ENCODE results near the gene MCM3AP. TPM values are rescaled to one million over a fixed set of nuclear protein-coding genes. Genes with fewer than 3 reads are reported as not detected.

Gene MCM3AP
- total and polyA plus RNA-seq, 7 donors, result 16.9 to 92.8 (median 48.9) TPM

DNA sequence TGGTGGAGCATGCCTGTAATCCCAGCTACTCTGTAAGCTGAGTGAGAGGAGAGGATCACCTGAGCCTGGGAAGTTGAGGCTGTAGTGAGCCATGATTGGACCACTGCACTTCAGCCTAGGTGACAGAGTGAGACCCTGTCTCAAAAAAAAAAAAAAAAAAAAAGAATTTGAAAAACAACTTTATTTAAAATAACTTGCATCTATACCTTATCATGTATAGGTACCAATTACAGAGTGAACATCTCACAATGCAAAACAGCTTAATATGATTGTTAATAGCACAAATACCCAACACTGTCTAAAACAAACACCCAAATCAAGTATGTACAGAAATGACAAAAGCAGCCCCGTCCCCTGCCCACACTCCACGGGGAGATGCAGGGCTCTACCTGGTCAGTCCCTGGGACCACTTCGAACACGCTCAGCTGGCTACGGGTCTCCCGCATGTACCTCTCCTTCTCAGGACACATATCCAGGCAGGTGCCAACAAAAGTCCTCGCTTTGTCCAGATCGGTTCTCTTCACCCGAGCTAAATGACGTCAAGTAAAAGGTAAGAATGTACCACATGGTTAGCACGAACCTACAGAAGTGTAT lies 10.5 kb downstream of the MCM3AP start:
- no peak for DNase-seq
- H3K36me3 ChIP-seq, result peaks cover 48 to 100% (median 88%) of the 10 kb centered on the region in 4 donors
- TF ChIP-seq POLR2A (IDR thresholded peaks at IDR 0.05) (no peak), POLR2AphosphoS5 (IDR thresholded peaks at IDR 0.05) (no peak), EP300 (IDR thresholded peaks at IDR 0.05) (no peak)
- TF ChIP-seq, protein P1, sequence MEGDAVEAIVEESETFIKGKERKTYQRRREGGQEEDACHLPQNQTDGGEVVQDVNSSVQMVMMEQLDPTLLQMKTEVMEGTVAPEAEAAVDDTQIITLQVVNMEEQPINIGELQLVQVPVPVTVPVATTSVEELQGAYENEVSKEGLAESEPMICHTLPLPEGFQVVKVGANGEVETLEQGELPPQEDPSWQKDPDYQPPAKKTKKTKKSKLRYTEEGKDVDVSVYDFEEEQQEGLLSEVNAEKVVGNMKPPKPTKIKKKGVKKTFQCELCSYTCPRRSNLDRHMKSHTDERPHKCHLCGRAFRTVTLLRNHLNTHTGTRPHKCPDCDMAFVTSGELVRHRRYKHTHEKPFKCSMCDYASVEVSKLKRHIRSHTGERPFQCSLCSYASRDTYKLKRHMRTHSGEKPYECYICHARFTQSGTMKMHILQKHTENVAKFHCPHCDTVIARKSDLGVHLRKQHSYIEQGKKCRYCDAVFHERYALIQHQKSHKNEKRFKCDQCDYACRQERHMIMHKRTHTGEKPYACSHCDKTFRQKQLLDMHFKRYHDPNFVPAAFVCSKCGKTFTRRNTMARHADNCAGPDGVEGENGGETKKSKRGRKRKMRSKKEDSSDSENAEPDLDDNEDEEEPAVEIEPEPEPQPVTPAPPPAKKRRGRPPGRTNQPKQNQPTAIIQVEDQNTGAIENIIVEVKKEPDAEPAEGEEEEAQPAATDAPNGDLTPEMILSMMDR (IDR thresholded peaks at IDR 0.05), result no peak
- intact Hi-C loops (cut with DNase I), result no loop called here
- H3K4me1 ChIP-seq, result no peaks in the 10 kb centered on the region
- H3K27me3 ChIP-seq, result no peaks in the 10 kb centered on the region
- no peak overlapping the region for H3K4me3 ChIP-seq
- H3K27ac ChIP-seq, result no peak overlapping the region
- 95 to 98% methylated on average over 11 of the region's 11 CpGs for WGBS, 2 donors
- no peaks in the 10 kb centered on the region for H3K9me3 ChIP-seq

DNA sequence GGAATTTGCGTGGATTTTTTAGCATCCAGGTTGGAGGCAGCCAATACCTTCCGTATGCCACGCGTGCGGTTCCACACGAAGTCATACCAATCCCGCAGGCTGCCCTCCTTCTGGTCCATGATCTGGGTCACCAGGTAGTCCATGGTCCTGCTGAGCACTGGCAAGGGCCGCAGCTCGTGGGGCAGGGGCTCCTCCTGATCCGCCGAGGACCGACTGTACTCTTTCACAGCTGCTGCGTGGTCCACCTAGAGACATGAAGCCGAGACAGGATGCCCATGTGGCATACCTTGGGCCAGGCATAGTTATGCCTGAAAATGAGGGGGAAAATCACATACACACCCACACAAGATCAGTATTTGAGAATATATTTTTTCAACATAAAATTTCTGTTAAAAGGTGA lies 12.1 kb downstream of the MCM3AP start:
- H3K36me3 ChIP-seq, result peaks cover 49 to 100% (median 88%) of the 10 kb centered on the region in 4 donors
- 97% methylated on average over 14 of the region's 14 CpGs for WGBS, 2 donors

DNA sequence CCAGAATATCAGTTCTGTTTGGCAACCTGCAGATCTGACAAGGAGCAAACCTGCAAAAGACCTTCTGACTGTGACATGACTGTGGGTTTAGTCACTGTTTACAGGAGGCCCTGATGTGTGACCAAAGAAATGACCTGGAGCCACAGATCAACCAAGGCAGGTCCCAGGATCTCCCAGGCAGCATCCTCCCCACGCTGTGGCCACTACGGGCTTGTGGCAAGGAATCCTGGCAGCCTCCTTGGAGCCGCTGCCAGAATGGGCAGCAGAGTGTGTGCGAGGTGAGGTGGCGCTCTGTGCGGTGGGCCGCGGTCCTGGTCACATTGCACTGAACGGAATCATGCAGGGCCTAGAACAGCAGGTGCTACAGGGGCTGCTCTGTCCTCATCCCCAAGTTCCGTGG lies 15.9 kb downstream of the MCM3AP start:
- Histone ChIP-seq H3K36me3 (peaks cover 60 to 100% (median 86%) of the 10 kb centered on the region in 4 donors), H3K4me3 (no peak overlapping the region), H3K9me3 (no peaks in the 10 kb centered on the region), H3K4me1 (no peaks in the 10 kb centered on the region), H3K27me3 (no peaks in the 10 kb centered on the region), H3K27ac (no peak overlapping the region)
- no peak for TF ChIP-seq POLR2AphosphoS5 (IDR thresholded peaks at IDR 0.05)
- TF ChIP-seq, protein P1 (IDR thresholded peaks at IDR 0.05), result no peak
- no peak for TF ChIP-seq POLR2A (IDR thresholded peaks at IDR 0.05)
- TF ChIP-seq EP300 (IDR thresholded peaks at IDR 0.05), result no peak
- no peak for DNase-seq
- WGBS, 2 donors, result 97 to 98% methylated on average over 10 of the region's 10 CpGs
- intact Hi-C loops (cut with DNase I), result no loop called here

More for the DNA sequence above, 12.1 kb downstream of the MCM3AP start:
- no peak for TF ChIP-seq POLR2A (IDR thresholded peaks at IDR 0.05)
- TF ChIP-seq EP300 (IDR thresholded peaks at IDR 0.05), result no peak
- no peak for TF ChIP-seq POLR2AphosphoS5 (IDR thresholded peaks at IDR 0.05)
- TF ChIP-seq, protein P1 (IDR thresholded peaks at IDR 0.05), result no peak
- no peak overlapping the region for H3K4me3 ChIP-seq
- DNase-seq, result no peak
- H3K9me3 ChIP-seq, result no peaks in the 10 kb centered on the region
- no peaks in the 10 kb centered on the region for H3K4me1 ChIP-seq
- intact Hi-C loops (cut with DNase I), result no loop called here
- H3K27me3 ChIP-seq, result no peaks in the 10 kb centered on the region
- no peak overlapping the region for H3K27ac ChIP-seq

DNA sequence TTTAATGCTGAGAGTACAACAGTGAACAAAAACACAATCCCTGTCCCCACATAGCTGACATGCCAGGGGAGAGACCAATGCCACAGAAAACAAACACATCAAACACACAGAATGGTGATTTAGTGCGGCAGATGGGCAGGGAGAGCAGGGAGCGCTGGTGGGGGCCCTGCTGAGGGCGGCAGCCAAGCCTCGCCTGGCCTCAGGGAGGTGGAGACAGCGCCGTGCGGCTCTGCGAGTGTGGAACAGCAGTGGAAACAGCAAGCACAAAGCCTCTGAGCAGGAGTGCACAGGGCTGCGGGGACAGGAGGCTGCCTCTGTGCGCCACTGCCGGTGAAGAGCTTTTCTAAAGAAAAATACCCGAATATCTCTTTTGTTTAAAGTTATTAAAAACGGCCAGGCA lies 17.0 kb downstream of the MCM3AP start:
- 94 to 97% methylated on average over 13 of the region's 13 CpGs for WGBS, 2 donors
- DNase-seq, result no peak
- H3K4me3 ChIP-seq, result no peak overlapping the region
- no peak overlapping the region for H3K27ac ChIP-seq
- no peaks in the 10 kb centered on the region for H3K9me3 ChIP-seq
- peaks cover 59 to 100% (median 81%) of the 10 kb centered on the region in 4 donors for H3K36me3 ChIP-seq
- TF ChIP-seq, protein P1 (IDR thresholded peaks at IDR 0.05), result no peak
- TF ChIP-seq POLR2AphosphoS5 (IDR thresholded peaks at IDR 0.05), result no peak
- TF ChIP-seq POLR2A (IDR thresholded peaks at IDR 0.05), result no peak
- no peak for TF ChIP-seq EP300 (IDR thresholded peaks at IDR 0.05)
- no peaks in the 10 kb centered on the region for H3K4me1 ChIP-seq
- intact Hi-C loops (cut with DNase I), result no loop called here
- H3K27me3 ChIP-seq, result no peaks in the 10 kb centered on the region

DNA sequence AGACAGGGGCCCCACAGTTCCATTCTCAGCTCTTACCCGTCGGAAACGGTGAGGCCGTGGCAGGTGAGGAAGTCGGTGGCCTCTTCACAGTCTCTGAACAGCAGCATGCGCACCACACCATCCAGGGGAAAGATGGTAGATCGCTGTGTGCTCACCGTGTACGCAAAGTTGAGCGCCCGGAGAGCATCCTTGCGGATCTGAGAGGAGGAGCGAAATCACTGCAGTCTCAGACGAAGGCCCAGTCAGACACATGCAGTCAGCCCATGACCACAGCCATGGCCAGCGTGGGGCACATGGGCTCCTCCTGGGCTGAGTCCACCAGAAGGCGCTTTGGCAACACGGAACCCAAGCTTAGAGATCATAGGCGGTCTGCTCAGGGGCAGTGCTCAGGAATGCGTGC lies 18.5 kb downstream of the MCM3AP start:
- 94 to 96% methylated on average over 19 of the region's 19 CpGs for WGBS, 2 donors
- no peak for DNase-seq
- H3K4me3 ChIP-seq, result no peak overlapping the region
- no peak overlapping the region for H3K27ac ChIP-seq
- no peaks in the 10 kb centered on the region for H3K9me3 ChIP-seq
- TF ChIP-seq EP300 (IDR thresholded peaks at IDR 0.05), result no peak
- TF ChIP-seq POLR2AphosphoS5 (IDR thresholded peaks at IDR 0.05), result no peak
- TF ChIP-seq POLR2A (IDR thresholded peaks at IDR 0.05), result no peak
- TF ChIP-seq, protein P1 (IDR thresholded peaks at IDR 0.05), result no peak
- intact Hi-C loops (cut with DNase I), result no loop called here
- H3K27me3 ChIP-seq, result no peaks in the 10 kb centered on the region
- peaks cover 49 to 98% (median 73%) of the 10 kb centered on the region in 4 donors for H3K36me3 ChIP-seq
- H3K4me1 ChIP-seq, result no peaks in the 10 kb centered on the region

All from sigmoid colon (tissue), 7 donors.